SK-N-SH (cell line): ENCODE measurements around the gene ELMOD1.
A peak's percentile ranks its signal among the peaks of the same experiment; 100 is the strongest.

ENCODE experiments used
- EP300 ChIP-seq, 2 experiments: IDR thresholded peaks; 2 replicates each; pipeline versions ENCODE4 v1.4.0 to v1.6.1; 2012; ENCODE audit warnings: borderline replicate concordance in 1 of 2, low read depth in 1 of 2, low read length in 1 of 2
- GABPA ChIP-seq: IDR thresholded peaks from 2 replicates; pipeline ENCODE4 v1.4.0; 2012; ENCODE audit warnings: low read depth, mild to moderate bottlenecking
- POLR2AphosphoS5 ChIP-seq: IDR thresholded peaks from 2 replicates; pipeline ENCODE4 v1.6.1; 2012; ENCODE audit warnings: low read depth, low read length
- RAD21 ChIP-seq: IDR thresholded peaks from 2 replicates; pipeline ENCODE4 v1.6.1; 2012; ENCODE audit warnings: mild to moderate bottlenecking, low read length
- RXRA ChIP-seq: IDR thresholded peaks from 2 replicates; pipeline ENCODE4 v1.4.0; 2012; ENCODE audit warnings: low read depth, mild to moderate bottlenecking, borderline replicate concordance
- YY1 ChIP-seq: IDR thresholded peaks from 2 replicates; pipeline ENCODE4 v1.4.0; 2012; ENCODE audit warnings: low read depth, mild to moderate bottlenecking
- TF ChIP-seq, protein P1 (sequence below): fragments of 200-600 bp; sonication (generic); IDR thresholded peaks from 2 replicates; pipeline ENCODE4 v1.6.1; 2017; ENCODE audit warnings: antibody characterized with exemption, mild to moderate bottlenecking, moderate library complexity
- TF ChIP-seq, protein P2 (sequence below): IDR thresholded peaks from 2 replicates; pipeline ENCODE4 v1.4.0; 2012; ENCODE audit warnings: low read depth, borderline replicate concordance

DNA sequence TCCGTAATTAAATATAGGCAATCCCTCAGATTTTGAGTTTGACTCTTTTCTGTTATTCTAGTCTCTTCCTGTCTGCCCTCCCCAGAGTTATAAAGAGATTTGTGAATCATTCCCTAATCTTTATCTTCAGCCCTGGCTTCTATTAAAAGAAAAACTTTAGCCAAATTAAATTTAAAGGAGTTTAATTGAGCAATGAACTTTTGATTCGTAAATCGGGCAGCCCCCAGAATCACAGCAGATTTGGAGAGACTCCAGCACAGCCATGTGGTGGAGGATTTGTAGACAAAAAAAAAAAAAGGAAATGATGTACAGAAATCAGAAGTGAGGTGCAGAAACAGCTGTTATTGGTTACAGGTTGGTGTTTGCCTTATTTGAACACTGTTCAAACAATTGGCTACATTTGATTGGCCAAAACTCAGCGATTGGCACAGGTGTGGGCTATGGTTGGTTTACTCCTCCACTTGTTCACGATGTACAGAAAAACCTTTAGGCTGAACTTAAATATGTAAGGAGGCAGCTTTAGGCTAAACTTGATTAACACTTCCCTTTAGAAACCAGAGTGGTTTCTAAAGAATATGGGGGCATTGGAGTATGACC is 23.1 kb upstream of the ELMOD1 start:
- TF ChIP-seq YY1: no peak
- TF ChIP-seq, protein P1, sequence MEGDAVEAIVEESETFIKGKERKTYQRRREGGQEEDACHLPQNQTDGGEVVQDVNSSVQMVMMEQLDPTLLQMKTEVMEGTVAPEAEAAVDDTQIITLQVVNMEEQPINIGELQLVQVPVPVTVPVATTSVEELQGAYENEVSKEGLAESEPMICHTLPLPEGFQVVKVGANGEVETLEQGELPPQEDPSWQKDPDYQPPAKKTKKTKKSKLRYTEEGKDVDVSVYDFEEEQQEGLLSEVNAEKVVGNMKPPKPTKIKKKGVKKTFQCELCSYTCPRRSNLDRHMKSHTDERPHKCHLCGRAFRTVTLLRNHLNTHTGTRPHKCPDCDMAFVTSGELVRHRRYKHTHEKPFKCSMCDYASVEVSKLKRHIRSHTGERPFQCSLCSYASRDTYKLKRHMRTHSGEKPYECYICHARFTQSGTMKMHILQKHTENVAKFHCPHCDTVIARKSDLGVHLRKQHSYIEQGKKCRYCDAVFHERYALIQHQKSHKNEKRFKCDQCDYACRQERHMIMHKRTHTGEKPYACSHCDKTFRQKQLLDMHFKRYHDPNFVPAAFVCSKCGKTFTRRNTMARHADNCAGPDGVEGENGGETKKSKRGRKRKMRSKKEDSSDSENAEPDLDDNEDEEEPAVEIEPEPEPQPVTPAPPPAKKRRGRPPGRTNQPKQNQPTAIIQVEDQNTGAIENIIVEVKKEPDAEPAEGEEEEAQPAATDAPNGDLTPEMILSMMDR: no peak
- TF ChIP-seq POLR2AphosphoS5: no peak
- TF ChIP-seq GABPA: no peak
- TF ChIP-seq, protein P2, sequence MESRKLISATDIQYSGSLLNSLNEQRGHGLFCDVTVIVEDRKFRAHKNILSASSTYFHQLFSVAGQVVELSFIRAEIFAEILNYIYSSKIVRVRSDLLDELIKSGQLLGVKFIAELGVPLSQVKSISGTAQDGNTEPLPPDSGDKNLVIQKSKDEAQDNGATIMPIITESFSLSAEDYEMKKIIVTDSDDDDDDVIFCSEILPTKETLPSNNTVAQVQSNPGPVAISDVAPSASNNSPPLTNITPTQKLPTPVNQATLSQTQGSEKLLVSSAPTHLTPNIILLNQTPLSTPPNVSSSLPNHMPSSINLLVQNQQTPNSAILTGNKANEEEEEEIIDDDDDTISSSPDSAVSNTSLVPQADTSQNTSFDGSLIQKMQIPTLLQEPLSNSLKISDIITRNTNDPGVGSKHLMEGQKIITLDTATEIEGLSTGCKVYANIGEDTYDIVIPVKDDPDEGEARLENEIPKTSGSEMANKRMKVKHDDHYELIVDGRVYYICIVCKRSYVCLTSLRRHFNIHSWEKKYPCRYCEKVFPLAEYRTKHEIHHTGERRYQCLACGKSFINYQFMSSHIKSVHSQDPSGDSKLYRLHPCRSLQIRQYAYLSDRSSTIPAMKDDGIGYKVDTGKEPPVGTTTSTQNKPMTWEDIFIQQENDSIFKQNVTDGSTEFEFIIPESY: no peak
- no peak for TF ChIP-seq RXRA
- TF ChIP-seq RAD21: no peak
- peak in 1 of 2 experiments; percentile 47; a peak in 2 of 4 replicates for TF ChIP-seq EP300 (IDR thresholded peaks at IDR 0.05; ENCODE audit: borderline replicate concordance in 1 of 2, low read depth in 1 of 2, low read length in 1 of 2)
